GM12872 (cell line): ENCODE data around the gene LTBP3.

Experiments used
- CTCF ChIP-seq: IDR thresholded peaks from 3 replicates; pipeline ENCODE4 v1.5.1; 2011; ENCODE audit warnings: low read depth, mild to moderate bottlenecking, low read length, moderate library complexity; ENCODE audit not compliant: insufficient read depth

Gene LTBP3

GRCh38 chr11:65557280-65558001 lies 718 bp downstream of the LTBP3 start:
- no peak for TF ChIP-seq CTCF

GRCh38 chr11:65556470-65557279 lies 1.5 kb downstream of the LTBP3 start:
- TF ChIP-seq CTCF = no peak

GRCh38 chr11:65555693-65556231 lies 2.4 kb downstream of the LTBP3 start:
- no peak for TF ChIP-seq CTCF

- no peak for TF ChIP-seq CTCF
Measured at GRCh38 chr11:65554842-65555430, 3.2 kb downstream of the LTBP3 start.

GRCh38 chr11:65554057-65554818 lies 3.9 kb downstream of the LTBP3 start:
- TF ChIP-seq CTCF = no peak

GRCh38 chr11:65553301-65554001 lies 4.7 kb downstream of the LTBP3 start:
- TF ChIP-seq CTCF = no peak
